RWPE2 (cell line): ENCODE data around the gene TMEM91.

Experiments used
- ATAC-seq: fragments of 200-7000 bp; cut with Tn5 transposase; 3 replicates; pipeline ENCODE4 v1.9.1; 2021; ENCODE audit warnings: low read depth
- DNase-seq: peaks from one replicate; pipeline ENCODE4 v3.0.0-alpha.2; 2020; ENCODE audit warnings: low spot score
- H3K27ac ChIP-seq: fragments of 450-650 bp; 2 replicates; pipeline ENCODE4 v1.5.1; 2017; ENCODE audit warnings: mild to moderate bottlenecking; ENCODE audit not compliant: poor library complexity, severe bottlenecking
- H3K27me3 ChIP-seq: fragments of 250-450 bp; sonication (Bioruptor Pico); 2 replicates; pipeline ENCODE4 v1.5.1; 2021; ENCODE audit warnings: mild to moderate bottlenecking, moderate library complexity; ENCODE audit not compliant: insufficient read depth, poor library complexity, severe bottlenecking
- H3K36me3 ChIP-seq: fragments of 250-450 bp; sonication (Bioruptor Pico); 2 replicates; pipeline ENCODE4 v1.5.1; 2020; ENCODE audit warnings: low read depth, mild to moderate bottlenecking, moderate library complexity
- H3K4me1 ChIP-seq: fragments of 250-450 bp; sonication (Bioruptor Pico); 2 replicates; pipeline ENCODE4 v1.5.1; 2021; ENCODE audit warnings: mild to moderate bottlenecking, moderate library complexity; ENCODE audit not compliant: insufficient read depth, poor library complexity, severe bottlenecking
- H3K4me3 ChIP-seq: fragments of 250-450 bp; sonication (Bioruptor Pico); 2 replicates; pipeline ENCODE4 v1.5.1; 2021; ENCODE audit warnings: mild to moderate bottlenecking, moderate library complexity; ENCODE audit not compliant: severe bottlenecking
- H3K9me3 ChIP-seq: fragments of 250-450 bp; sonication (Bioruptor Pico); 2 replicates; pipeline ENCODE4 v1.5.1; 2021; ENCODE audit warnings: mild to moderate bottlenecking, moderate library complexity; ENCODE audit not compliant: severe bottlenecking
- TF ChIP-seq, protein P1 (sequence below): fragments of 450-650 bp; IDR thresholded peaks from one replicate; pipeline ENCODE4 v1.5.1; 2017; ENCODE audit warnings: mild to moderate bottlenecking, moderate library complexity; ENCODE audit not compliant: poor library complexity, severe bottlenecking

Gene TMEM91

DNA sequence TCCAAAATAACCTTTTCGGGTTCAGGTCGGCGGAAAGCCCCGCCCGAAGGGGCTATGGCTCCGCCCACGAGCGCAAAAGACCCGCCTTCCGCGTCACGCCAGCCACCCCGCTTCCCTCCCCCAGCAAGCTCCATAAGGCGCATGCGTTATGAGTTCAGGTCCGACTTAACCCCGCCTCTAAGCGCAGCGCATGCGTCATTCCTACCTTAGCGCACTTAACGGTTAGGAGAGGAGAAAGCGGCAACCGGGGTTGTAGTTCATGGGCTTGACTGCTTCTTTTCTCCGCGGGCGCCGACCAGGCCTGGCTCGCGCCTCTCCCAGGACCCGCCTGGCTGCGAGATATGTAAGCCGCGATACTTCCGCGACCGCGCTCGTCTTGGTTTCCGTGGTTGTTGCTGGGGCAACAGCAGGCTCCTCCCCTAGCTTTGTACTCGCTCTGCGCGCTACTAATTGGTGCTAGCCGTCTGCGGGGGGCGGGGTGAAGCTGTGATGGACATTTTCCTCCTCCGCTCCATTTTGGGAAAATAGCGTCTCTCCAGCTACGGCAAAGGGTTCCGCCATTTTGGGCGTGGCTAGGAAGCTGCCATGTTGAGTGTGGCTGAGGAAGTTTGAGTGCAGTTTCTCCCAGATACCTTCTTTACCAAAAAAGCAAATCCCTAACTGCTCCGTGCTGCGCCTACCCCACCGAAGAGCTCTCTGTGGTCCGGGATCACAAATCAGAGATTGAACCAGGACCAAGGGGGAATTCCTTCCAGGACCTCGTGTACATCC lies 12.4 kb upstream of the TMEM91 start, which contains the start of gene B9D2:
Gene B9D2, minus strand, starts transcription at position 397 of the 771 bp plus-strand sequence. CDS start 630 bp downstream, outside the sequence.
- no peaks in the 10 kb centered on the region for H3K36me3 ChIP-seq
- ATAC-seq: peak; percentile 93
- peak; percentile 97 for DNase-seq
- no peaks in the 10 kb centered on the region for H3K9me3 ChIP-seq
- H3K27me3 ChIP-seq: no peaks in the 10 kb centered on the region
- H3K27ac ChIP-seq: peak within 1 kb of the TSS; percentile 73
- TF ChIP-seq, protein P1, sequence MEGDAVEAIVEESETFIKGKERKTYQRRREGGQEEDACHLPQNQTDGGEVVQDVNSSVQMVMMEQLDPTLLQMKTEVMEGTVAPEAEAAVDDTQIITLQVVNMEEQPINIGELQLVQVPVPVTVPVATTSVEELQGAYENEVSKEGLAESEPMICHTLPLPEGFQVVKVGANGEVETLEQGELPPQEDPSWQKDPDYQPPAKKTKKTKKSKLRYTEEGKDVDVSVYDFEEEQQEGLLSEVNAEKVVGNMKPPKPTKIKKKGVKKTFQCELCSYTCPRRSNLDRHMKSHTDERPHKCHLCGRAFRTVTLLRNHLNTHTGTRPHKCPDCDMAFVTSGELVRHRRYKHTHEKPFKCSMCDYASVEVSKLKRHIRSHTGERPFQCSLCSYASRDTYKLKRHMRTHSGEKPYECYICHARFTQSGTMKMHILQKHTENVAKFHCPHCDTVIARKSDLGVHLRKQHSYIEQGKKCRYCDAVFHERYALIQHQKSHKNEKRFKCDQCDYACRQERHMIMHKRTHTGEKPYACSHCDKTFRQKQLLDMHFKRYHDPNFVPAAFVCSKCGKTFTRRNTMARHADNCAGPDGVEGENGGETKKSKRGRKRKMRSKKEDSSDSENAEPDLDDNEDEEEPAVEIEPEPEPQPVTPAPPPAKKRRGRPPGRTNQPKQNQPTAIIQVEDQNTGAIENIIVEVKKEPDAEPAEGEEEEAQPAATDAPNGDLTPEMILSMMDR: no peak
- peaks cover 19% of the 10 kb centered on the region for H3K4me1 ChIP-seq
- H3K4me3 ChIP-seq: peak within 1 kb of the TSS; percentile 93

DNA sequence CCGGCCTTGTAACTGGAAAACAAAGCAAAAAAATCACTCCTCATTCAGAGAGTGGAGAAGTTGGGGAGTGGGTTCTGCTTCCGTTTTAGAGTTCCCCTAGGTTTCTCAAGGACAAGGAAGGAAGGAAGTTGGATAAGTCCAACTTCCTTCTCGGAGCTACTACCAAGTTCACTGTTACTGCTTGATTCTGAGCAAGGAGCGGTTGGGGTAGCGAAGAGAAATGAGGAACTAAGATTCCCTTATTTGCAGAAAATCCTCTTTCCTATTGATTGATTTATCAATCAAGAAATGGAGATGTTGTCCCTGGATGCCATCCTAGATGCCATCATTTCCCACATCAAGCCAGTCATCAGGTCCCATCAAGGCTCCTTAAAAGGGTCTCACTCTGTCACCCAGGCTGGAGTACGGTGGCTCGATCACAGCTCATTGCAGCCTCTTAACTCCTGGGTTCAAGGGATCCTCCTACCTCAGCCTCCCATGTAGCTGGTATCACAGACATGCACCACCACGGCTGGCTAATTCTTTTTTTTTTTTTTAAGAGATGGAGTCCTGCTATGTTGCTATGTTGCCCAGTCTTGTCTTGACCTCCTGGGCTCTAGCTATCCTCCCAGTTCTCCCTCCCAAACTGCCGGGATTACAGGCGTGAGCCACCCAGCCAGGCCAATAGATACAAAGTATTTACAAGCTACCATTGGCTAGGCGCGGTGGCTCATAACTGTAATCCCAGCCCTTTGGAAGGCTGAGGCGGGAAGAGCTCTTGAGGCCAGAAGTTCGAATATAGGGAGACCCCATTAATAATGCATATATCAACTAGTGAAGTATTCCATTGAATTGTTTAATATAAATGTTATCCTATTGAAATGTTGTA lies 11.6 kb upstream of the TMEM91 start:
- TF ChIP-seq, protein P1: no peak
- peaks cover 19% of the 10 kb centered on the region for H3K4me1 ChIP-seq
- no peaks in the 10 kb centered on the region for H3K36me3 ChIP-seq
- H3K27ac ChIP-seq: peak overlapping the region; percentile 73
- H3K4me3 ChIP-seq: peak overlapping the region; percentile 93
- ATAC-seq (no peak), DNase-seq (no peak)
- H3K9me3 ChIP-seq: no peaks in the 10 kb centered on the region
- H3K27me3 ChIP-seq: no peaks in the 10 kb centered on the region

DNA sequence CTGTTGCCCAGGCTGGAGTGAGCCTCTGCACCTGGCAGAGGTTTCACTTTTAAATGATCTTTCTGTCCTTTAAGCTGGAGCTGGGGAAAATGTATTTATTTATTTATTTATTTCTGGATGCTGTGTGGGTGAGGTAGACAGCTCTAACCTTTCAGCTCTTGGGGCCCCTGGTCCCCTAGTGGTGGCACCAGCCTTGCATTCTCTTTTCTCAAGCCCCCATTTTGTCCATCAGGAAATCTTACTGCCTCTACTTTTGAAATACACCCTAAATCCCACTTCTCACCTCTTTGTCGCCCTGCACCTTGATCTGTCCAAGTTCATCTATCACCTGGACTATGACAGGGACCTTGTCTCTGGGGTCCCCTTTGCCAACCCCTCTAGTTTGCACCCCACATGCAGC lies 10.2 kb upstream of the TMEM91 start:
- ATAC-seq (no peak), DNase-seq (no peak)
- Histone ChIP-seq H3K27me3 (no peaks in the 10 kb centered on the region), H3K27ac (no peak overlapping the region), H3K4me1 (peaks cover 19% of the 10 kb centered on the region), H3K9me3 (no peaks in the 10 kb centered on the region), H3K4me3 (no peak overlapping the region), H3K36me3 (no peaks in the 10 kb centered on the region)
- TF ChIP-seq, protein P1: no peak

DNA sequence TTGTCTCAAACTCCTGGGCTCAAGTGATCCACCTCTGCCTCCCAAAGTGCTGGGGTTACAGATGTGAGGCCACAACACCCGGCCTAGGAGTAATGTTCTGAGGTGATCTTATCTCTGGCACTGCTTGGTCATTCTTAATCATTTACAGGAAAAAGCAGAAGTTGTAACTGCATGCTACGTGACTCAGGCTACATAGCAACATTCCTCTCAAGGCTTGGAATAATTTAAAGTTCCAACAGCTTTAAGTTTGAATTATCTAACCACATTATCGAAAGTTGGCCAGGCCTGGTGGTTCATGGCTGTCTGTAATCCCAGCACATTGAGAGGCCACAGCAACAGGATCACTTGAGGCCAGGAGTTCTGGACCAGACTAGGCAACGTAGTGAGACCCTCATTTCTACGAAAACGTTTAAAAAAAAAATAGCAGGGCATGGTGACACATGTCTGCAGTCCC lies 8.5 kb upstream of the TMEM91 start:
- Histone ChIP-seq H3K36me3 (no peaks in the 10 kb centered on the region), H3K9me3 (no peaks in the 10 kb centered on the region), H3K27me3 (no peaks in the 10 kb centered on the region), H3K4me1 (peaks cover 17% of the 10 kb centered on the region), H3K4me3 (no peak overlapping the region), H3K27ac (peak overlapping the region; percentile 82)
- ATAC-seq (peak; percentile 74), DNase-seq (no peak)
- TF ChIP-seq, protein P1: no peak
